H9 (cell line): ENCODE data around the gene CNOT4. TPM values are rescaled to one million over a fixed set of nuclear protein-coding genes. Genes with fewer than 3 reads are reported as not detected.

Experiments used
- DNase-seq: peaks from one replicate; pipeline ENCODE4 v3.0.0-alpha.2; 2017
- H2AFZ ChIP-seq: one replicate; pipeline ENCODE4 v1.6.1; 2013; ENCODE audit warnings: mild to moderate bottlenecking, low read length, control low read depth, moderate library complexity
- H2AK5ac ChIP-seq: 2 replicates; pipeline ENCODE4 v1.6.1; 2013; ENCODE audit warnings: low read length, control low read depth, mixed read lengths; ENCODE audit not compliant: insufficient read length
- H2BK120ac ChIP-seq: one replicate; pipeline ENCODE4 v1.6.1; 2013; ENCODE audit warnings: low read depth, mild to moderate bottlenecking, low read length, control low read depth, inconsistent platforms; ENCODE audit not compliant: poor library complexity, severe bottlenecking
- H2BK12ac ChIP-seq: 2 replicates; pipeline ENCODE4 v1.6.1; 2013; ENCODE audit warnings: low read length, control low read depth, mixed read lengths, low read depth; ENCODE audit not compliant: insufficient read length
- H2BK15ac ChIP-seq: 2 replicates; pipeline ENCODE4 v1.6.1; 2013; ENCODE audit warnings: low read depth, low read length, control low read depth
- H2BK20ac ChIP-seq: one replicate; pipeline ENCODE4 v1.6.1; 2013; ENCODE audit warnings: low read depth, mild to moderate bottlenecking, low read length, control low read depth, inconsistent platforms; ENCODE audit not compliant: poor library complexity, severe bottlenecking
- H2BK5ac ChIP-seq: 2 replicates; pipeline ENCODE4 v1.6.1; 2013; ENCODE audit warnings: low read length, control low read depth, mixed read lengths; ENCODE audit not compliant: insufficient read length
- H3K14ac ChIP-seq: 2 replicates; pipeline ENCODE4 v1.6.1; 2013; ENCODE audit warnings: low read length, control low read depth; ENCODE audit not compliant: insufficient read depth
- H3K18ac ChIP-seq: 2 replicates; pipeline ENCODE4 v1.6.1; 2013; ENCODE audit warnings: low read depth, mild to moderate bottlenecking, mixed read lengths, low read length, control low read depth; ENCODE audit not compliant: insufficient read length
- H3K23ac ChIP-seq: 2 replicates; pipeline ENCODE4 v1.6.1; 2013; ENCODE audit warnings: low read length, control low read depth, mixed read lengths, low read depth; ENCODE audit not compliant: insufficient read length
- H3K23me2 ChIP-seq: 2 replicates; pipeline ENCODE4 v1.6.1; 2013; ENCODE audit warnings: low read depth, mild to moderate bottlenecking, mixed read lengths, low read length, control low read depth; ENCODE audit not compliant: insufficient read length, poor library complexity, severe bottlenecking
- H3K27ac ChIP-seq: 2 replicates; pipeline ENCODE4 v1.5.1; 2013; ENCODE audit warnings: low read length, control low read depth, mixed read lengths, low read depth; ENCODE audit not compliant: insufficient read length
- H3K27me3 ChIP-seq: 2 replicates; pipeline ENCODE4 v1.6.1; 2013; ENCODE audit warnings: low read length, control low read depth, inconsistent platforms; ENCODE audit not compliant: insufficient read depth
- H3K4ac ChIP-seq: 2 replicates; pipeline ENCODE4 v1.6.1; 2013; ENCODE audit warnings: low read depth, mild to moderate bottlenecking, control low read depth, inconsistent platforms, low read length, moderate library complexity
- H3K4me1 ChIP-seq: 2 replicates; pipeline ENCODE4 v1.6.1; 2013; ENCODE audit warnings: low read length, control low read depth, inconsistent platforms; ENCODE audit not compliant: insufficient read depth
- H3K4me2 ChIP-seq: 2 replicates; pipeline ENCODE4 v1.6.1; 2013; ENCODE audit warnings: low read length, control low read depth, mixed read lengths; ENCODE audit not compliant: insufficient read length, insufficient read depth
- H3K56ac ChIP-seq: 2 replicates; pipeline ENCODE4 v1.6.1; 2013; ENCODE audit warnings: low read depth, mild to moderate bottlenecking, mixed read lengths, low read length, control low read depth; ENCODE audit not compliant: insufficient read length
- H3K79me1 ChIP-seq: 2 replicates; pipeline ENCODE4 v1.6.1; 2013; ENCODE audit warnings: low read depth, mild to moderate bottlenecking, moderate library complexity, low read length, control low read depth, inconsistent platforms; ENCODE audit not compliant: insufficient read depth, poor library complexity, severe bottlenecking
- H3K79me2 ChIP-seq: 2 replicates; pipeline ENCODE4 v1.6.1; 2013; ENCODE audit warnings: low read length, control low read depth, inconsistent platforms; ENCODE audit not compliant: insufficient read depth
- H3K9ac ChIP-seq: 2 replicates; pipeline ENCODE4 v1.6.1; 2013; ENCODE audit warnings: low read length, control low read depth, mixed read lengths; ENCODE audit not compliant: insufficient read length; ENCODE audit errors: extremely low read depth
- H3K9me3 ChIP-seq: one replicate; pipeline ENCODE4 v1.6.1; 2013; ENCODE audit warnings: low read depth, low read length, inconsistent platforms; ENCODE audit not compliant: control insufficient read depth
- H3T11ph ChIP-seq: one replicate; pipeline ENCODE4 v1.6.1; 2013; ENCODE audit warnings: mild to moderate bottlenecking, low read length, control low read depth, inconsistent platforms
- H4K20me1 ChIP-seq: one replicate; pipeline ENCODE4 v1.6.1; 2013; ENCODE audit not compliant: control insufficient read depth, insufficient read length, insufficient read depth
- H4K5ac ChIP-seq: 2 replicates; pipeline ENCODE4 v1.6.1; 2013; ENCODE audit warnings: low read depth, mild to moderate bottlenecking, mixed read lengths, low read length, control low read depth; ENCODE audit not compliant: insufficient read length
- H4K8ac ChIP-seq: replicated peaks from 2 replicates; pipeline ENCODE4 v1.6.1; 2013; ENCODE audit warnings: low read length, control low read depth, mixed read lengths, low read depth; ENCODE audit not compliant: insufficient read length
- H4K91ac ChIP-seq: 2 replicates; pipeline ENCODE4 v1.6.1; 2013; ENCODE audit warnings: low read depth, mild to moderate bottlenecking, moderate library complexity, mixed read lengths, low read length, control low read depth; ENCODE audit not compliant: insufficient read length
- H3K27ac Mint-ChIP-seq, 3 experiments: 2 replicates in 2 of 3; 3 replicates in 1 of 3; pipeline ENCODE4 v1.8.0; 2020 to 2021; ENCODE audit warnings: mixed read lengths in 3 of 3, mild to moderate bottlenecking in 1 of 3, moderate library complexity in 1 of 3
- H3K27me3 Mint-ChIP-seq: 2 replicates; pipeline ENCODE4 v1.8.0; 2021; ENCODE audit warnings: low read depth, mild to moderate bottlenecking, moderate library complexity, mixed read lengths
- H3K36me3 Mint-ChIP-seq, 3 experiments: 2 replicates in 2 of 3; 3 replicates in 1 of 3; pipeline ENCODE4 v1.8.0; 2020 to 2021; ENCODE audit warnings: low read depth in 3 of 3, mixed read lengths in 3 of 3; ENCODE audit not compliant: insufficient read depth in 1 of 3
- H3K4me1 Mint-ChIP-seq, 2 experiments: 2 replicates each; pipeline ENCODE4 v1.8.0; 2020; ENCODE audit warnings: mixed read lengths in 2 of 2
- H3K4me3 Mint-ChIP-seq, 2 experiments: 2 replicates in 1 of 2; 3 replicates in 1 of 2; pipeline ENCODE4 v1.8.0; 2020 to 2021; ENCODE audit warnings: mild to moderate bottlenecking in 2 of 2, mixed read lengths in 2 of 2, moderate library complexity in 1 of 2
- H3K9me3 Mint-ChIP-seq, 2 experiments: 2 replicates in 1 of 2; 3 replicates in 1 of 2; pipeline ENCODE4 v1.8.0; 2020; ENCODE audit warnings: mild to moderate bottlenecking in 2 of 2, mixed read lengths in 2 of 2, moderate library complexity in 1 of 2
- CTCF ChIP-seq: fragments of 200-600 bp; sonication (generic); conservative IDR thresholded peaks from 3 replicates; pipeline ENCODE4 v1.8.0; 2021; ENCODE audit warnings: antibody characterized with exemption, mild to moderate bottlenecking
- WGBS: extraction: QIAGEN DNeasy Blood & Tissue Kit; methylation state at CpG from one replicate; pipeline ENCODE4 v1.1.7; 2013; ENCODE audit warnings: missing lambda C conversion rate, low lambda C conversion rate, mixed read lengths; ENCODE audit not compliant: insufficient read length; ENCODE audit errors: extremely low coverage; 5-methylcytosine and 5-hydroxymethylcytosine counted together
- total RNA-seq: library from RNA; stranded (reverse); gene quantifications from 2 replicates; pipeline ENCODE4 v1.2.1, GENCODE V29; 2021

Gene CNOT4
- total RNA-seq, 1 experiment from 2014 or later, result 27.4 TPM

- Histone ChIP-seq H2AK5ac (no peak overlapping the region), H3K18ac (no peak overlapping the region), H2BK5ac (no peak overlapping the region), H4K5ac (no peak overlapping the region), H3K56ac (no peak overlapping the region), H2BK15ac (no peak overlapping the region), H2AFZ (no peak overlapping the region), H3K79me1 (no peaks in the 10 kb centered on the region), H3K4me2 (no peak overlapping the region), H3K9ac (no peak overlapping the region), H4K91ac (no peak overlapping the region), H3K4me1 (peaks cover 4% of the 10 kb centered on the region; the same call in 1 of the 2 replicates), H3K9me3 (no peaks in the 10 kb centered on the region), H4K20me1 (no peaks in the 10 kb centered on the region), H3K79me2 (no peaks in the 10 kb centered on the region), H3K27ac (no peak overlapping the region), H3K27me3 (no peaks in the 10 kb centered on the region), H4K8ac (no peak overlapping the region), H2BK120ac (no peak overlapping the region), H3T11ph (no peak overlapping the region), H3K23ac (no peak overlapping the region), H3K4ac (no peak overlapping the region), H3K14ac (no peak overlapping the region), H2BK20ac (no peak overlapping the region), H2BK12ac (no peak overlapping the region), H3K23me2 (no peaks in the 10 kb centered on the region)
- Mint-ChIP-seq H3K9me3 (no peaks in the 10 kb centered on the region), H3K4me3 (no peak overlapping the region), H3K36me3 (no peaks in the 10 kb centered on the region), H3K4me1 (peaks cover 36 to 41% of the 10 kb centered on the region in 2 experiments), H3K27ac (no peak overlapping the region), H3K27me3 (no peaks in the 10 kb centered on the region)
- DNase-seq, result no peak
- no peak for TF ChIP-seq CTCF
- WGBS, result no CpG with 5 or more reads among the region's 2 CpGs
Observed at GRCh38 chr7:135383525-135384175, 126.3 kb downstream of the CNOT4 start.
